Stimulated activated CD8-positive, alpha-beta memory T cell treated with anti-CD3 and anti-CD28 coated beads, Interleukin-2, amount 100 ng/mL, for 48 hours (primary cell): ENCODE measurements around the gene GNB5.
"Not testable (repeated sequence)": the region's sequence is repeated elsewhere in the genome, so short reads cannot be mapped to it uniquely, and the experiment has no call there.

Experiments
- DNase-seq, 2 donors: peaks; one replicate each; pipeline ENCODE4 v3.0.0-alpha.2; 2020; ENCODE audit warnings: low read depth in 2 of 2

The GNB5 gene

GRCh38 chr15:52112203-52112750, 78.9 kb downstream of the GNB5 start:
- DNase-seq, result peak; percentile 13 to 25

GRCh38 chr15:52111517-52112202, 79.5 kb downstream of the GNB5 start:
- DNase-seq, result no peak

GRCh38 chr15:52109559-52110451, 81.4 kb downstream of the GNB5 start:
- no peak for DNase-seq

DNA sequence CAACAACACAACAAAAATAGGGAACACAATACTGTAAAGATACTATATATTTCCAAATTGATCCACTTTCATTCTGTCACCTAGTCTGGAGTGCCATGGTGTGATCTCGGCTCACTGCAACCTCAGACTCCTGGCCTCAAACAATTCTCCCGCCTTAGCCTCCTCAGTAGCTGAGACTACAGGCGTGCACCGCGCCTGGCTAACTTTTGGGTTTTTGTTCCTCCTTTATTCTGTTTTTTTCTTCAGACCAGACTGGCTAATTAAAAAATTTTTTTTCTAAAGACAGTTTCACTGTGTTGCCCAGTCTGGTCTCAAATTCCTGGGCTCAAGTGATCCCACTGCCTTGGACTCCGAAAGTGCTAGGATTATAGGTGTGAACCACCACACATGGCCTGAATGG, 84.0 kb downstream of the GNB5 start:
- no peak for DNase-seq

DNA sequence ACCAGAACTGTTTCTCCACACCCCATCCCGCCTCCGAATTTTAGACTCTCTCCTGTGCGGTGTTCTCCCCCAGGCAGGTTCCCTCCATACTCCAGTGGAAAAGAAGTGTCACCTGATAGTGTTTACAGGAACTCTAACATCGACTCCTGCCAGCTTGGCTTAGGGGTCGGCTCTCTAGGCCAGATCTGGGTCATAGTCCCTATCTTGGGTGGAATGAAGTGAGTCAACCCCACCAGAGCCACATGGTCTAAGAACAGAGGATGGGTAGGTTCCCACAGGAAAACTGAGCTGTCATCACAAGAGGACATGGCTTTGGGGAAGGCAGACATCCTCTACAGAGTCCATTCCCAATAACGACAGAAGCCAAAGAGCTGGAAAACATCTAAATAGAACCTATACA, 84.6 kb downstream of the GNB5 start:
- no peak for DNase-seq

- DNase-seq, result no peak
Observed at GRCh38 chr15:52105846-52106245, 85.3 kb downstream of the GNB5 start.

- DNase-seq, result no peak
Observed at GRCh38 chr15:52104532-52105004, 86.6 kb downstream of the GNB5 start.

GRCh38 chr15:52103217-52104207, 87.7 kb downstream of the GNB5 start:
- no peak for DNase-seq

DNA sequence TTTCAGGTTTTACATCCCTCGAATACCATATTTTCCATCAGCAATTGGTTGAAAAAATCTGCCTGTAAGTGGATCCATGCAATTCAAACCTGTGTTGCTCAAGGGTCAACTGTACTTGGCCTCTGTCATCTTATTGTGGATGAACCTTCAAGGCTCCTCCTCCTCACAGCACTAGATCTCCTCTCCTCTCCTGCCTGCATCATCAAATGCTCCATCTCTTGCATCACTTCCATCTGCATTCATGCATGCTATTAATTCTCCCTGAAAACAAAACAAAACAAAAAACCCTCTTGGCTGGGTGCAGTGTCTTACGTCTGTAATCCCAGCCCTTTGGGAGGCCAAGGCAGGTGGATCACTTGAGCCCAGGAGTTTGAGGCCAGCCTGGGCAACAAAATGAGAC, 88.7 kb downstream of the GNB5 start:
- DNase-seq, result no peak

DNA sequence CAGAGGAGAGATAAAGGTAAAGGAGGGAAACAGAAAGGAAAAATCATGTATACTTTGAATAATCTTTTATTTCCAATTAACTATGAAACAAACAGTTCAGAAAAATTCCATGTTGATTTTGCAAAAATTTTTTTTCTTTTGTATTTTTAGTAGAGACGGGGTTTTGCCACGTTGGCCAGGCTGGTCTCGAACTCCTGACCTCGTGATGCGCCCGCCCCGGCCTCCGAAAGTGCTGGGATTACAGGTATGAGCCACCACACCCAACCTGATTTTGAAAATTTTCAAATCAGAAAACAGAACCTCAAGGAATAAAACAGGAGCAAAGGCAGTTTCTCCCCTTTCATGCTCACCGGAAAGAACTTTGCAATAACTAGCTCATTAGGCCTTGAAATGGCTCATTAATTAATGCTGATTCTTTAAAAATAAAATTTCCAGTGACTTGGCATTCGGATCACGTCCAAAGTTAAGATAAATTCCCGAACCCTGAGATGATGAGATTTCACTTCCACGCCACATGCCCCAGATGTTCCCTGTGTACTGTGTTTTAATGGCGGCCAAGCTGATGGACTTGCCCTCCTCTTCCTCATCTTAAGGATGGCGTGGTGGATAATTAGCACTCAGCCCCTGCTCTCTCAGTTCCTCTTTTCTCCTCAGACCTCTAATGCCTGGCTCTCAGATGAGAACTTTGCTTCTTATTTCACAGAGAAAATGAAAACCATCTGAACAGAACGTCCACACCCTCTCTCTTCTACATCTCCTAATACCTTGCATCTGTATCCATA, 89.5 kb downstream of the GNB5 start:
- DNase-seq, result no peak

- DNase-seq, result no peak
Observed at GRCh38 chr15:52100807-52101442, 90.3 kb downstream of the GNB5 start.

DNA sequence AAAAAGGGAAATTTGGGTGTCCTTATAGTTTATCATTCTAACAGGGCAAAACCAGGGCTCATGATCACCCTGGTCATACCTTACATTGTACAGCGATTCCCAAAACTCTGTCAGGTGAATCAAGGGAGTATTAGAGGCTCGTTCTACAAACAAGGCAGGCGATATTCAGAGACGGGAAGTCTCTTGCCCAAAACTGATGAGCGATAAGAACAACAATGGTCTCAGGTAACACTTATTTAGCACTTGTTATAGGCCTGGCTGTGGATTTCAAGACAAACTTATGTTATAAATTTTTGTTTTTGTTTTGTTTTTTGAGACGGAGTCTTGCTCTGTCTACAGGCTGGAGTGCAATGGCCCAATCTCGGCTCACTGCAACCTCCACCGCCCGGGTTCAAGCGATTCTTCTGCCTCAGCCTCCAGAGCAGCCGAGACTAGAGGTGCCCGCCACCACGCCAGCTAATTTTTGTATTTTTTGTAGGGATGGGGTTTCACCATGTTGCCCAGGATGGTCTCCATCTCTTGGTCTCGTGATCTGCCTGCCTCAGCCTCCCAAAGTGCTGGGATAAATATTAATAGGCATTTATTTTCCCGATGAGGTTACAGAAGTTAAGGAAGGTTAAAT, 91.4 kb downstream of the GNB5 start:
- no peak for DNase-seq

DNA sequence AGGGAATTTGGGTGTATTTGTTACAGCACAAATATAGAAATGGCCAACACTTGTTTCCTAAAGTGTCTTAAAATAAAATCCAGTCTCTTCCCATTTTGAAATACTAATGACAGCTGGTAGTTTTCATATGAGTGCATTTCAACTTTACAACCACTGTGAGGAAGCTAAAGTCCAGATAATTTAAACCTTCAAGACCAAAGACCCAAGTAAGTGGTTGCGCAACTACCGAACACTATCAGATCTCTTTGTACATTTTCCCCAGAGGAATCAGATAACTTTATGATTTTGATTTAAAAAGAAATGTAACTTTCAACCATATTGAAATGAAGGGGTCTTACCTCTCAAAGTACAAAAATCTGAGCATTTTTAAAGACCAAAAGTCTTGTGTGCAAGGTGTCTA, 92.9 kb downstream of the GNB5 start:
- no peak for DNase-seq

DNA sequence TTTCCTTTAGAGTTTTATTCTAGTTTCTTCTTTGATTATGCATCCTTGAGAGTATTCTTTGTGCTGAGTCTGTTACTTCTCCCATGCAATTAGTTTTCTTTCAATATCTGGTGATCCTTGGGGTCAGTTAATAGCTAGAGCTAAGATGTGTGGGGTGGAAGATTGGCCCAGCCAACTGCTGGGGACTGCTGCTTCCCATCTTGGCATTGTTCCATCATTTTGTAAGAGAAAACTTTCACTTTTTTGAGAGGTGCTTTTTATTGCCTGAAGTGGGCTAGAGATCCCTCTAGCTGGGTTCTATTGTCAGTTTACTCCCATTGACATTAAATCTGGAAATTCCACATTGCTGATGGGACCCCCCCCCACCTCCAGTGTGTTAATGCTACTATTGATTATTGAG, 94.0 kb downstream of the GNB5 start:
- no peak for DNase-seq

DNA sequence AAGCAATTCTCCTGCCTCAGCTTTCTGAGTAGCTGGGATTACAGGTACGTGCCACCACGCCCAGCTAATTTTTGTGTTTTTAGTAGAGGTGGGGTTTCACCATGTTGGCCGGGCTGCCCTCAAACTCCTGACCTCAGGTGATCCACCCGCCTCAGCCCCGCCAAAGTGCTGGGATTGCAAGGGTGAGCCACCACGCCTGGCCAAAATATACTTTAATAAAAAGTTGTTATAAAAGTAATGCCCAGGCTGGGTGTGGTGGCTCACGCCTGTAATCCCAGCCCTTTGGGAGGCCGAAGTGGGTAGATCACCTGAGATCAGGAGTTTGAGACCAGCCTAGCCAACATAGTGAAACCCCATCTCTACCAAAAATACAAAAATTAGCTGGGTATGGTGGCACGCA, 94.7 kb downstream of the GNB5 start:
- DNase-seq, result not testable (repeated sequence)

- DNase-seq, result no peak
Observed at GRCh38 chr15:52095597-52096262, 95.5 kb downstream of the GNB5 start.

GRCh38 chr15:52094811-52095584, 96.2 kb downstream of the GNB5 start:
- no peak for DNase-seq
